ENCODE results near the gene TREM1.
"Not testable (repeated sequence)": the region's sequence is repeated elsewhere in the genome, so short reads cannot be mapped to it uniquely, and the experiment has no call there.

The TREM1 gene

DNA sequence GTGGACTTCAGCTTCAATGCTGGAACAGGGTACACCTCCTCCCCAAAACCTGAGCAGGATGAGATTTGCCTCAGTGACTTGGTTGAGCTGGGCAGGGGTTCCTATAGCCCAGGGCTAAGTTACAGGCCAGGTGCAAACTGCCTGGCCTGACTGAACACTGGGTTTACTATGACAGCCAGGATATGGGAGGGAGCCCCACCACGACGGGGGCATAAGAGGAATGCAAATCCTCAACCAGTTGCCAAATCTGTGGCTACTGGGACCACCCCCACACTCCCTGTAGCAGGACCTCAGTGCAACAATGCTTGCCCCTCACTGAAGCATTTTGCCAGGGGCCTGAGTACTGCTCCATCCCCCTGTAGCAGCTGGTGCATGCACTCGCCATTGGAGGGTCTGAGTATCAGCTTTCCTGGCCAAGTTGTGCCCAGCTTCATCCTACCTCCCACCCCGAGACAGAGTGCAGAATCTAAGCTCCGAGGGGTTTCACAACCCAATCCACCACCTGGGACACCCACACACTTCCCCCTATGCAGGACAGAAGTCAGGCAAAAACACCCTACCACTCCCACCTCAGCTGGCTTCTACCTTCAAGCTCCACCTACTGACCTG is 30.7 kb downstream of the TREM1 start:
- TF ChIP-seq, protein P1, sequence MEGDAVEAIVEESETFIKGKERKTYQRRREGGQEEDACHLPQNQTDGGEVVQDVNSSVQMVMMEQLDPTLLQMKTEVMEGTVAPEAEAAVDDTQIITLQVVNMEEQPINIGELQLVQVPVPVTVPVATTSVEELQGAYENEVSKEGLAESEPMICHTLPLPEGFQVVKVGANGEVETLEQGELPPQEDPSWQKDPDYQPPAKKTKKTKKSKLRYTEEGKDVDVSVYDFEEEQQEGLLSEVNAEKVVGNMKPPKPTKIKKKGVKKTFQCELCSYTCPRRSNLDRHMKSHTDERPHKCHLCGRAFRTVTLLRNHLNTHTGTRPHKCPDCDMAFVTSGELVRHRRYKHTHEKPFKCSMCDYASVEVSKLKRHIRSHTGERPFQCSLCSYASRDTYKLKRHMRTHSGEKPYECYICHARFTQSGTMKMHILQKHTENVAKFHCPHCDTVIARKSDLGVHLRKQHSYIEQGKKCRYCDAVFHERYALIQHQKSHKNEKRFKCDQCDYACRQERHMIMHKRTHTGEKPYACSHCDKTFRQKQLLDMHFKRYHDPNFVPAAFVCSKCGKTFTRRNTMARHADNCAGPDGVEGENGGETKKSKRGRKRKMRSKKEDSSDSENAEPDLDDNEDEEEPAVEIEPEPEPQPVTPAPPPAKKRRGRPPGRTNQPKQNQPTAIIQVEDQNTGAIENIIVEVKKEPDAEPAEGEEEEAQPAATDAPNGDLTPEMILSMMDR (IDR thresholded peaks at IDR 0.05; ENCODE audit: low read depth, low read length, missing control alignments), result no peak
- no peak overlapping the region for H3K4me3 ChIP-seq (ENCODE audit: low read depth, low read length)
- no peak for DNase-seq (ENCODE audit: low read depth)
- in situ Hi-C loops (cut with HindIII; ENCODE audit: low sequenced_read_pairs), result no loop called here

DNA sequence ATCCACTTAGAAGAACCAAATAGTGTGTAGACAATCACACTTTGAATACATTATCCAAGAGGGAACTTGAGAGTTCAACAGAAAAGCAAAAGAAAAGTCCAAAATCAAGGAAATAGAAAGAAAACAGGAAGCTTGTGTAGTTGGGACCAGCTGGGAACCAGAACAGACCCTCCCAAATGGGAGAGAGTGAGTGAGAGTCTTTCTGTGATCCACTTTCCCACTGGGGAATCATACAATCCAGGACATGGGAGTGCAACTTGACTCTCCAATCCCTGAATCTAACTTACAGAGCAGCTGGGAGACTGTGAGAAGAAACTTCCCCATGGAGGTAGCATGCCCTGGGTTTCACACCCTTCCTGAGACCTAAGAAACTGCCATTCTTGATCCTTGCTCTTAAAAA is 31.4 kb downstream of the TREM1 start:
- in situ Hi-C loops (cut with HindIII; ENCODE audit: low sequenced_read_pairs), result no loop called here
- no peak for DNase-seq (ENCODE audit: low read depth)
- TF ChIP-seq, protein P1 (IDR thresholded peaks at IDR 0.05; ENCODE audit: low read depth, low read length, missing control alignments), result no peak
- H3K4me3 ChIP-seq (ENCODE audit: low read depth, low read length), result no peak overlapping the region

DNA sequence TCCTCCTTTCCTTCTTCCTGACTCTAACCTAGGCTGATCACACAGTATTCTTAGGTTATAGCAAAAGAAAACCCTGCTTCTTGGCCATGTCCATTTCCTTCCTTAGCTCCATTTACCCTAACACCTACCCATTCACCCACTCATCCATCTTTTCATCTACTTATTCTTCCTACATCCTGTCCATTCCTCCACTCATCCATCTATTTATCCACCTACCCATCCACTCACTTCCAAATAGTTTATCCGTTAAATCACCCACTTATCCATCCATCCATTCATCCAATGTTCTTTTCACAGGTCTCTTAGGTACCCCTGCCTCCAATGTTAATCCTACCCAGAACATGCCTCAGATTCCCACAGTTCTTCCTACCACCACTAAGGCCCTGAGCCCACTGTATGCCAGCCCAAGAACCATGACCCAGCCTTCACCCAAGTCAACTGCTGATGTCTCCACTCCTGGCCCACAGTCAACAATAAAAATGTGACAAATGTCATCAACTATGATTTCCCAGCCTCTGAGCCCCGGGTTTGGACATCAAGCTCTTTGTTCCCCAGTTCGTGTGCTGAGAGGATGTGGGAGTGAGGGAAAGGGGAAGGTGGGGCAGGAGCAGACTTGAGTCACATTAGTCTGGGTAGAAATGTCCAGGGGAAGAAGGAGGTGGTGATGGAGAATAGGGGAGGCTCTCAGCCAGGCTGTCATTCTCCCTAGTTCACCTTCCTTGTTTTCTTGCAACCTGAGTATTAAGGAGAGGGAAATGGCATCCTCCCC is 33.9 kb downstream of the TREM1 start:
- in situ Hi-C loops (cut with HindIII; ENCODE audit: low sequenced_read_pairs), result no loop called here
- DNase-seq (ENCODE audit: low read depth), result no peak

DNA sequence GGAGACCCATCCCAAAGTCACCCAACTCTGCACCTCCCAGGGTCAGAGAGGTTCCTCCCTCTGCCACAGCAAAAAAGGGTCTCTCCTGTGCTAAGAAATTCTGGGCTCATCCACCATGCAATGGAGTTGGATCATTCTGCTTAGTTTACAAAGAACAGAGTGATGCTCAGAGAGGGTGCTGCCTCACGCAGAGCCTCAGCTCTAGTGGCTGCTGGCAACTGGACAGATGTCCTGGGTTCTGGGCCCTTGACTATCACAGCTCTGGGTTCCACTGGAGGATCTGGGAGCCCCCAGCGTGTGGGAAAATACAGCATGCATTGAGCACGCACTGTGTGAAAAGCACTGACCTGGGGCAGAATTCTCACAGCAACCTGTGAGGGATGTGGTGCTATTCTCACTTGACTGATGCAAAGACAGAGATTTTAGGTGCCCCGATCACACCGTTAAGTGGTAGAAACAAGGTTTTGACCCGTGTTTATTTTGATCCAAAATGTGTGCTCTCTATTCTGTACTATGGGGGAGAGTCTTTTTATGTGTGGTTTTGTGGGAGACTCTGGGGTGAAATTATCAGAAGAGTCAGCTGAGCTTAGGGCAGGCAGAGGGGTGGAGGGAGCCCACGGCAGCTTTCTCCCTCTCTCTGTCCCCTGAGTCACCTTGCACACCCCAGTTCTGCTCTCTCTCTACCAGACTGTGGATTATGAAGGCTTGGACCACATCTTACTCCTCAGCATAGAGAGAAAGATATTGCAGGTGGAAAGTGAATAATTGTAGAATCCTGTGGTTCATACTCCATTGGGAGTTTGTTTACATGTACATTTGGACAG is 38.4 kb downstream of the TREM1 start:
- no peak for DNase-seq (ENCODE audit: low read depth)
- H3K4me3 ChIP-seq (ENCODE audit: low read depth, low read length), result no peak overlapping the region
- in situ Hi-C loops (cut with HindIII; ENCODE audit: low sequenced_read_pairs), result no loop called here
- TF ChIP-seq, protein P1 (IDR thresholded peaks at IDR 0.05; ENCODE audit: low read depth, low read length, missing control alignments), result no peak

More for the DNA sequence above, 33.9 kb downstream of the TREM1 start:
- no peak overlapping the region for H3K4me3 ChIP-seq (ENCODE audit: low read depth, low read length)
- TF ChIP-seq, protein P1 (IDR thresholded peaks at IDR 0.05; ENCODE audit: low read depth, low read length, missing control alignments), result no peak

DNA sequence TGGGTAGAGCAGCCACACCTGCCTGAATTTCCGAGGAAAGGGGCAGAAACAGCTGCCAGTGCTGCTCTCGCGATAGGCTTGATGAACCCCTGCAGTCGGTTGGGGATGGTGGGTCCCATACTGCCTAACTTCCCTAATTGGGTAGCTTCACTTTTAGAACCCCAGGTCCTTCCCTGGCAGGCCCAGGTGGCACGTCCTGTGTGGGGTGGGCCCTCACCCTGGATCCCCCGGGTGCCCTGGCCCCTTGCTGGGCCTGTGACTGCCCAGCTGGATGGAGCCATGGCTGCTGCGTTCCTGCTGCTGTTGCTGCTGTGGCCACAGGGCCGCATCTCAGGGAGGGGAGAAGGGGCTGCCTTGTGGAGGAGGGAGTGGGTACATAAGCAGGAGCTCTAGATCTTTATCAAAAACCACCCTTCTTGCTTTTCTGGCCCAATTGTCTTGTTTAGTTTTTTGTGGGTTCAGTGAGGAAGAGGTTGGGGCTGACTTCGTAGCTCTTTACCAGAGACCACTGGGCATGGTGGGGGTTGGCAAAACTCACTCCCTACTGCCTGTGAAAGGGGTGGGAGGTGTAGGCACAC is 39.1 kb downstream of the TREM1 start:
- in situ Hi-C loops (cut with HindIII; ENCODE audit: low sequenced_read_pairs), result no loop called here
- H3K4me3 ChIP-seq (ENCODE audit: low read depth, low read length), result no peak overlapping the region
- TF ChIP-seq, protein P1 (IDR thresholded peaks at IDR 0.05; ENCODE audit: low read depth, low read length, missing control alignments), result no peak
- DNase-seq (ENCODE audit: low read depth), result no peak

DNA sequence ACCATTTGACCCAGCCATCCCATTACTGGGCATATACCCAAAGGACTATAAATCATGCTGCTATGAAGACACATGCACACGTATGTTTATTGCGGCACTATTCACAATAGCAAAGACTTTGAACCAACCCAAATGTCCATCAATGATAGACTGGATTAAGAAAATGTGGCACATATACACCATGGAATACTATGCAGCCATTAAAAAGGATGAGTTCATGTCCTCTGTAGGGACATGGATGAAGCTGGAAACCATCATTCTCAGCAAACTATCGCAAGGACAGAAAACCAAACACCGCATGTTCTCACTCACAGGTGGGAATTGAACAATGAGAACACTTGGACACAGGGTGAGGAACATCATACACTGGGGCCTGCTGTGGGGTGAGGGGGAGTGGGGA is 40.0 kb downstream of the TREM1 start:
- H3K4me3 ChIP-seq (ENCODE audit: low read depth, low read length); DNase-seq (ENCODE audit: low read depth); in situ Hi-C loops (cut with HindIII; ENCODE audit: low sequenced_read_pairs): not testable (repeated sequence)
